Activated naive CD4-positive, alpha-beta T cell (primary cell): Measurements from ENCODE around the gene TOB2.
"Not testable (repeated sequence)": the region's sequence is repeated elsewhere in the genome, so short reads cannot be mapped to it uniquely, and the experiment has no call there.

Experiments
- DNase-seq, 4 experiments: peaks; one replicate each; lab custom pipeline; 2025; lab: John Stamatoyannopoulos, UW

TOB2 gene

GRCh38 chr22:41429232-41429950 lies 17.2 kb downstream of the TOB2 start:
- no peak for DNase-seq

GRCh38 chr22:41425660-41426365 lies 20.8 kb downstream of the TOB2 start:
- no peak for DNase-seq

- no peak for DNase-seq
These were observed 27.9 kb downstream of the TOB2 start for GRCh38 chr22:41418717-41419116.

DNA sequence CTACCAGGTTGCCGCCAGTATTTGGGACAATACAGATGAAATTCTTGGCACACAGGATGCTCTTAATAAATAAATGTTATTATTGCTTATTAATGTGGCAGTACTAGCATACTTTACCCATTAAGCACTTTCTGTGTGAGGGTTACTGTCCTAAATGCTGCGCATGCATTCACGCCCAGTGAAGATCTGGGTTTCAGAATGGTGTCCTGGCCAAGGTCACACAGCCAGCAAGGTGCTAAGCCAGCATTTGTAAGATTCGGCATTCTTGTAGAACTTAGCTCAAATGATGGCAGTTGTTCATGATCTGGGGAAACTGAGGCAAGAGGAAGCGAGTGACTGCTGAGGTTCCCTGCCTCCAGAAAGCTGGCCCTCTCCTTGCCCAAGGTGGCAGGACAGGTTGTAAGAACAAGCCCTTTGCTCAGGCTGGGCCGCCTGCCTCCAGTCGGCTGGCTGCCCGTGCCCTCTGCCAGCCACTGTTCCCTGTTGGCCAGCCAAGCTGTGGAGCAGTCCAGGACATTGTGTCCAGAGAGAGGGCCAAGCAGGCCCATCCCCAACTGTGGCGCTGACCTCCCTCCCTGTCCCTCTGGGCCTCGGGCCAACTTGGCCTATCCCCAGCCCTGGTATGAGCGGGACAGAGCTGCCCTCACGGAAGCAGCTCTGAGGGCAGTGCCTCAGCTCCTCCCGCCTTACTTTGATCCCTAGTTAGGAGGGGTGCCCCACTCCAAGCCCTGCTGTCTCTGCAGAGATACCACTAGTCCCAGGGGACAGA lies 28.8 kb downstream of the TOB2 start:
- no peak for DNase-seq

DNA sequence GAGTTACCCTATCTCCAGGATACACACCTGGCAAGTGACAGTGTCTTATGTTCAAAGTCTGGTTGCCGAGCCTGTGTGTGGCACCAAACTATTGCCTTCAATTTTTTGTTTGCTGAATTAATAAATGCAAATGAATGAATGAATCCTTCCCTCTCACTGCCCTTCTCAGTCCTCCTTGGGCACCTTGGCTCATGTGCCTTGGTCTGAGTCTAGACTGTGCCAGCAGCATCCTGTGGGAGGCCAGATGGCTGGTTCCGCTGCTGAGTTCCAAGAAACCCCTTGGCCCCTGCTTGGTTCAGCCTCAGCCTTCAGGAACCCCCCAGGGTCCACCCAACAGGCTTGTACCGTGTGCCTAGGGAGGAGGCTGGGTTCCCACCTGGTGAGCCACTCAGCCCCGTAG lies 31.0 kb downstream of the TOB2 start:
- DNase-seq = no peak

DNA sequence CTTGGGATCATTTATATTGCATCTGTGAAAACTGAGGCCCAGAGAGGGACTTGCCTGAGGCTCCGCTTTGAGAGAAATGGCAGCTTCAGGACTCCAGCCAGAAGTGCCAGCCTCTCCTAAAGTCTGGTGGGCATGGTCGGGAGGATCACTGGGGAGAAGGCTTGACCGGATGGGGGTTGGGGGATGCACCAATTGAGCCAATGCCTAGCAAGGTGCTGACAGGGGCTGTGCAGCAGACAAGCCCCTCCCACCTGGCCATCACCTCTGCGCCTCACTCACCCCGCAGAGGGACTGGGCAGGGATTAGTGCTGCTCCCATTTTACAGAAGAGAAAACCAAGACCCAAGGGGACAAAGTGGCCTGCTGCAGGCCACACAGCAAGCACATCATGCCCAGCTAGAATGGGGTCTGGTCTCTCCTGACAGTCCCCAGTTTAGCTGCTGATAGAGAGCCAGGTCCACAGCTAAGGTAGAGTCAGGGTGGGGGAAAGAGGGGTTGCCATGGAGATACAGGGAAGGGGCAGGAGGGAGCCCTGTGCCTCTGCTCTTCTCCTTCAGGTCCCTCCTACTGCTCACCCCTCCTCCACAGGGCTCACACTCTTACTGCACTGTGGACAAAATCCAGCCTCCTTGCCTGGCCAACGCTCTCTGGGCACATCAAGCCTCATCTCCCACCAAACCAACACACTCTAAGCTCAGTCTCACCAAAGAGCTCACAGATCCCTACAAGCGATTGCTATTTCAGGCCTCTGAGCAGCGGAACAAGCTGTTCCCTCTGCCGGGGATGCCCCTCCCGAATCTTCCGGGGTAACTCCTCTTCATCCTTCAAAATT lies 35.4 kb downstream of the TOB2 start:
- DNase-seq = no peak

- DNase-seq = no peak
These were observed 36.3 kb downstream of the TOB2 start for GRCh38 chr22:41410311-41410751.

- DNase-seq = no peak
These were observed 37.9 kb downstream of the TOB2 start for GRCh38 chr22:41408665-41409064.

DNA sequence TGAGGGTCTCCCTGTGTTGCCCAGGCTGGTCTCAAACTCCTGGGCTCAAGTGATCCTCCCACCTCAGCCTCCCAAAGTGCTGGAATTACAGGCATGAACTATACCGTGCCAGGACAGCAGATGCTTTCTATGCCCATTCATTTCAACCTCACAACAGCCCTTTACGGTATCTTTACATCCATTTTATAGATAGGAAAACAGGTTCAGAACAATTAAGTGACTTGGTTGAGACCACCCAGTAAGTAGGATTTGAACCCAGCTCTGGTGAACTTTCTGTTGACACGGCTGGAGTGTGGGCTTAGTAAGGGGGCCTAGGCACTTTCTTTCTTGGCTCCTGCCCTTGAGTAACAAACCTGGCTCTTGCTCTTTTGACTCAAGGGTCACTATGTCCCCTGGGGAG lies 39.2 kb downstream of the TOB2 start:
- no peak for DNase-seq

DNA sequence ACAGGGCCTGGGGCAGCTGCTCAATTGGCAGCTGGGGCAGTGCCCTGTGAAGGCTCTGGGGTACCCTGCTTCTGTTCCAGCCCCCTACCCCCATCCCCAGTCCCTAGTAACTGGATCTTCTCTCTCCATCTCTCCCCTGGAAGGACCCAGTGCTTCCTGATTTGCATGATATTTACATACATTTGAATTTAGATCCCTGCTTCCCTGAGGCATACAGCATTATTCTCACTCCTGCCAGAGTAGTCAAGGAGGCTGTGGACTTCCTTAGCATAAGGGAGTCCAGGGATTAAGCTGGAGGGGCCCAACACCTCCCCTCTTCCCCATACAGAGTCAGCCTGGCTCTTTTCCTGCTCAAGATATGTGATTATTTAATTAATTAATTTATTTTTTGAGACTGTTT lies 40.2 kb downstream of the TOB2 start:
- no peak for DNase-seq

- no peak for DNase-seq
These were observed 41.0 kb downstream of the TOB2 start for GRCh38 chr22:41405588-41405987.

GRCh38 chr22:41403532-41404318 lies 42.9 kb downstream of the TOB2 start:
- peak; percentile 39 to 66 (median 56) for DNase-seq

DNA sequence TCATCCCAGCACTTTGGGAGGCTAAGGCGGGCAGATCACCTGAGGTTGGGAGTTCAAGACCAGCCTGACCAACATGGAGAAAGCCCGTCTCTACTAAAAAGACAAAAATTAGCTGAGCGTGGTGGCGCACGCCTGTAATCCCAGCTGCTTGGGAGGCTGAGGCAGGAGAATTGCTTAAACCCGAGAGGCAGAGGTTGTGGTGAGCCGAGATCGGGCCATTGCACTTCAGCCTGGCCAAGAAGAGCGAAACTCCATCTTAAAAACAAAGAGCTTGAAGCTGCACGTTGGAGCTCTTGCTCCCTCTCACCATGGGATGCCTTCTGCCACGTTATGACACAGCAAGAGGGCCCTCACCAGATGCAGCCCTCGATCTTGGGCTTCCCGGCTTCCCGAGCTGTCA lies 43.8 kb downstream of the TOB2 start:
- DNase-seq = not testable (repeated sequence)

- DNase-seq = no peak
These were observed 44.6 kb downstream of the TOB2 start for GRCh38 chr22:41401781-41402648.

GRCh38 chr22:41398921-41399320 lies 47.7 kb downstream of the TOB2 start:
- DNase-seq = no peak

- DNase-seq = no peak
These were observed 49.3 kb downstream of the TOB2 start for GRCh38 chr22:41397143-41397811.

DNA sequence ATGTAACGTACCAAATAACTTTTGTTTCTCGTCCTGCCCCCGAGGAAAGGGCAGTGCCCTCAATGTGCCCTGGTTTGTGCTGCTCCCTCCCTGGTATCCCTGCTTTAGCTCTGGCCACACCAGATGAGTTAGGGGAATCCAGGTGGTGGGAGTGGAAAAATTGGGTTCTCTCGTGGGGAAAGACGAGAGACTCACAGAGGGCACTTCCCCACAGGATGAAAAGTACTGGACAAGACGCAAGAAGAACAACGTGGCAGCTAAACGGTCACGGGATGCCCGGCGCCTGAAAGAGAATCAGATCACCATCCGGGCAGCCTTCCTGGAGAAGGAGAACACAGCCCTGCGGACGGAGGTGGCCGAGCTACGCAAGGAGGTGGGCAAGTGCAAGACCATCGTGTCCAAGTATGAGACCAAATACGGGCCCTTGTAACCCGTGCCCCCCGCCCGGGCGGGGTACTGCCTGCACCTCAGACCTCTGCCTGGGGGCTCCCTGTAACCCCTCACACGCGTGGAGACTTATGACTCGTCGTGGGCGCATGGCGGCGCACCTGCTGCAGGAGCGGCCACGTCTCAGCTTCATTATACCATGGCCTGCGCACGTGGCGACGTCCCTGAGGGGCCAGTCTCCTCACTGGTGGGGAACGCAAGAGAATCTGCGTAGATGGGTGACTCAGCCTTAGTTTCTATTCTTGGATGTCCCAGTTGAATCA lies 50.9 kb downstream of the TOB2 start:
- DNase-seq = no peak

DNA sequence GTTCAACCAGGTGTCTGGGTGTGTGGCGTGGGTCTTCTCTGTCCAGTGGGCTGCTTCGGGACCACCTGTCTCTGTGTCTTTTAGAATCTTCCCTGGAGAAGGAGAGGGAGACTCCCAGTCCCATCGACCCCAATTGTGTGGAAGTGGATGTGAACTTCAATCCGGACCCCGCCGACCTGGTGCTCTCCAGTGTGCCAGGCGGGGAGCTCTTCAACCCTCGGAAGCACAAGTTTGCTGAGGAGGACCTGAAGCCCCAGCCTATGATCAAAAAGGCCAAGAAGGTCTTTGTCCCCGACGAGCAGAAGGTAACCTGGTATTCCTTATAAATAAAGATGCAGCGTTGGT lies 52.6 kb downstream of the TOB2 start:
- DNase-seq = no peak

DNA sequence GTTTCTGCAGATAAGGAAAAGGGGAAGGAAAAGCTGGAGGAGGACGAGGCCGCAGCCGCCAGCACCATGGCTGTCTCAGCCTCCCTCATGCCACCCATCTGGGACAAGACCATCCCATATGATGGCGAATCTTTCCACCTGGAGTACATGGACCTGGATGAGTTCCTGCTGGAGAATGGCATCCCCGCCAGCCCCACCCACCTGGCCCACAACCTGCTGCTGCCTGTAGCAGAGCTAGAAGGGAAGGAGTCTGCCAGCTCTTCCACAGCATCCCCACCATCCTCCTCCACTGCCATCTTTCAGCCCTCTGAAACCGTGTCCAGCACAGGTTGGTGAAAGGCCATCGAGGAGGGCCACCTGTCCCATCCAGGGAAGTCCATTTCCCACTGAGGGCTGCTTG lies 59.3 kb downstream of the TOB2 start:
- no peak for DNase-seq
